ENCODE measurements around the gene ACSS1. TPM values are rescaled to one million over a fixed set of nuclear protein-coding genes. Genes with fewer than 3 reads are reported as not detected.

ACSS1 gene
- polyA plus RNA-seq, 1 experiment, result 1.1 TPM

DNA sequence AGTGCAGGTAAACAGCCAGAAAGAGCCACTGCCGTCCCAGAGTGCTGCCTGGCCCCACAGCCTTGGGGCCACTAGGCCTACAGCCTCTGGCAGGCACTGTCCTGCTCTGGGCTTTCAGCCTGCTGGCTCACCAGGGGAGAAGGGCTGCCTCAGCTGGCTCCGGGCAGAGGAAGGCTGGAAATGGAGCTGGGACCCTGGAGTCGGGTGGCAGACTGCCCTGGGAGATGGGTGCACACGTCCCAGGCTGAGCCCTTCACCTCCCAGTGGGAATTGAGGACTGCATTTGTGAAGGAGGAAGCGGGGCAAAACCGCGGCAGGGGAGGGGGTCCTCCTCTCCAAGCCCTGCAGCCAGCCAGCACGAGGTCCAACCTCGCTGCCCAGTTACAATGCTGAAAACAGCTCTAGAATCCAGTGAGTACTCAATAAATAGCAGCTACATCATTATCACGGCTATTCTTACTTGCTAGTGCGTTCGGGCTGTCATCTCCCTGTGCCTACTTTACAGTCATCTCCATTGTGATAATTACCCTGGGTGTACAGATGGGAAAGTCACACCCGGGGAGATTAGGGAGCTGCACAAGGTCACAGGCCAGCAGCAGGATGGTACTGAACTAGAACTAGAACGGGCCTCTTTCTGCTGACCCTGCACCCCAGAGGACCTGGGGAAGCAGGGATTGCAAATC is 13.1 kb downstream of the ACSS1 start:
- Histone ChIP-seq H3K27ac (ENCODE audit: low read depth, low read length) (no peak overlapping the region), H3K27me3 (ENCODE audit: control insufficient read depth, insufficient read depth, low read length) (peaks cover 35% of the 10 kb centered on the region), H3K9me3 (ENCODE audit: control insufficient read depth, insufficient read depth, low read length) (no peaks in the 10 kb centered on the region; the same call in 1 of the 2 replicates), H3K4me3 (ENCODE audit: low read depth, low read length) (no peak overlapping the region)
- ChIA-PET CTCF (no interaction called here), POLR2A (no interaction called here)
- DNase-seq (ENCODE audit: low read depth, low spot score), result no peak
- TF ChIP-seq CTCF (IDR thresholded peaks at IDR 0.05; ENCODE audit: low read depth, low read length), result no peak

GRCh38 chr20:25044261-25044560 is 13.7 kb downstream of the ACSS1 start:
- DNase-seq (ENCODE audit: low read depth, low spot score), result no peak
- Histone ChIP-seq H3K27me3 (ENCODE audit: control insufficient read depth, insufficient read depth, low read length) (peaks cover 30% of the 10 kb centered on the region), H3K4me3 (ENCODE audit: low read depth, low read length) (no peak overlapping the region), H3K27ac (ENCODE audit: low read depth, low read length) (no peak overlapping the region), H3K9me3 (ENCODE audit: control insufficient read depth, insufficient read depth, low read length) (no peaks in the 10 kb centered on the region; the same call in 1 of the 2 replicates)
- ChIA-PET CTCF (no interaction called here), POLR2A (no interaction called here)
- TF ChIP-seq CTCF (IDR thresholded peaks at IDR 0.05; ENCODE audit: low read depth, low read length), result no peak

- Histone ChIP-seq H3K27me3 (ENCODE audit: control insufficient read depth, insufficient read depth, low read length) (peaks cover 29% of the 10 kb centered on the region), H3K4me3 (ENCODE audit: low read depth, low read length) (no peak overlapping the region), H3K9me3 (ENCODE audit: control insufficient read depth, insufficient read depth, low read length) (no peaks in the 10 kb centered on the region; the same call in 1 of the 2 replicates), H3K27ac (ENCODE audit: low read depth, low read length) (no peak overlapping the region)
- no peak for TF ChIP-seq CTCF (IDR thresholded peaks at IDR 0.05; ENCODE audit: low read depth, low read length)
- CTCF ChIA-PET, result no interaction called here
- POLR2A ChIA-PET, result no interaction called here
- no peak for DNase-seq (ENCODE audit: low read depth, low spot score)
Observed at GRCh38 chr20:25043499-25044260, 14.3 kb downstream of the ACSS1 start.

- TF ChIP-seq CTCF (IDR thresholded peaks at IDR 0.05; ENCODE audit: low read depth, low read length), result no peak
- no peak for DNase-seq (ENCODE audit: low read depth, low spot score)
- CTCF ChIA-PET, result no interaction called here
- Histone ChIP-seq H3K9me3 (ENCODE audit: control insufficient read depth, insufficient read depth, low read length) (no peaks in the 10 kb centered on the region; the same call in 1 of the 2 replicates), H3K4me3 (ENCODE audit: low read depth, low read length) (no peak overlapping the region), H3K27ac (ENCODE audit: low read depth, low read length) (no peak overlapping the region), H3K27me3 (ENCODE audit: control insufficient read depth, insufficient read depth, low read length) (peaks cover 31% of the 10 kb centered on the region)
- POLR2A ChIA-PET, result no interaction called here
Observed at GRCh38 chr20:25042531-25043498, 15.1 kb downstream of the ACSS1 start.

Measured in AG04450 (cell line).